Mucosa of gallbladder (tissue), 1 donor: ENCODE measurements around the gene MAST4. TPM values are rescaled to one million over a fixed set of nuclear protein-coding genes. Genes with fewer than 3 reads are reported as not detected.
A peak's percentile ranks its signal among the peaks of the same experiment; 100 is the strongest.
"Not testable (repeated sequence)": the region's sequence is repeated elsewhere in the genome, so short reads cannot be mapped to it uniquely, and the experiment has no call there.

Experiments
- DNase-seq: peaks from one replicate; pipeline ENCODE4 v3.0.0-alpha.2; 2020; ENCODE audit warnings: low spot score
- total RNA-seq: library from RNA; stranded (reverse); gene quantifications from one replicate; pipeline ENCODE4 v1.2.1, GENCODE V29; 2021
- donor health status: DM: no; HTN: no; CAD: no.

MAST4 gene
- total RNA-seq, 1 donor from 2014 or later = 30.5 TPM

DNA sequence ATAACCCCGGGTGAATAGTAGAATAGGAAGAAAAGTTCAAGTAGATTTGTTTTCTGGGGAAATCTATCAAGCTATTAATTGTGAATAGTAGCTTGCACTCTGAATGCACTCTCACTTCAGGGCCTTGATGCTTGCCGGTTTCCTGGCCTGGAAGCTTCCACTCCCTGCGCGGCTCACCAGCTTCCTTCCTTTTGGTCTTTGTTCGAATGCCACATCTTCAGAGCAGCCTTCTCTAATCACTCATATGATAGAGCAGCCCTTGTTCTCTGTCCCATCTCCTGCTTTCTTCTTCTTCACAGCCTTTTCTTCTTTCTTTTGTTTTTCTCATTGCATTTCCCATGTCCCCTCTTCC is 146.7 kb downstream of the MAST4 start:
- no peak for DNase-seq

DNA sequence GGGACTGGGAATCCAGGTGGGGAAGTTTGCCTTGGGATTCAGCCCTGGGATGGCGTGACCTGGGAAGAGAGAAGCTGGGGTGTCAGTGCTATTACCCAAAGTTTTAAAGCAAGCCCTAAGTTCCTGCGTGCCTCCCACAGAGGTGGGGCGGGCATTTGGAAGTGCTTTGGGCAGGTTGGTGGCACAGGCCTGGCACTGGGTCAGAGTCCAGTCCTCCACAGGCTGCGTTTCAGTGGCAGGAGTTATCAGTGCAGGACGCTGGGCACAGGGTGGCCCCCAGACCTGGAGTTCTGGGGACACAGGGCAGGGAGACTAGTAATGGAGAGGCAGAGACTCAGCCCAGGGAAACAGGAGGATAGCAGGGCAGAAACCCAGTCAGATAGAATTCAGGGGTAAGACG is 147.2 kb downstream of the MAST4 start:
- DNase-seq = no peak

DNA sequence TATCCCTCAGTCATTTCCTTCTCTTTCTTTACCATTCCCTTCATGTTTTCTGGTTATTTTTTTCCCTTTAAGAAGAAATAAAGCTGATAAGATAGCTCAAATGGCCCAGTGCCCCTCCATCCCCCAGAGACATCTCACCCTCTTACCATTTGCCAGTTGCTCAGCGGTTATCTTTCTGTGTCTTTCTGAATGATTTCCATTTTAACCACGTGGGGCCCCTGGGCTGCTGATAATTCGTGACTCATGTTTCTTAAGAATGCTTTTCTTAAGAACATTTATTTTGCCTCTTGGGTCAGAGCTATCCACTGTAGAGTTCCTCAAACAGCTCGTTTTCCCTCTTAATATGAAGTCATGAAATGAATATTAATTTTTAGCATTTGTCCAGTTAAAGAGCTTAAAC is 147.8 kb downstream of the MAST4 start:
- peak; percentile 19 for DNase-seq

DNA sequence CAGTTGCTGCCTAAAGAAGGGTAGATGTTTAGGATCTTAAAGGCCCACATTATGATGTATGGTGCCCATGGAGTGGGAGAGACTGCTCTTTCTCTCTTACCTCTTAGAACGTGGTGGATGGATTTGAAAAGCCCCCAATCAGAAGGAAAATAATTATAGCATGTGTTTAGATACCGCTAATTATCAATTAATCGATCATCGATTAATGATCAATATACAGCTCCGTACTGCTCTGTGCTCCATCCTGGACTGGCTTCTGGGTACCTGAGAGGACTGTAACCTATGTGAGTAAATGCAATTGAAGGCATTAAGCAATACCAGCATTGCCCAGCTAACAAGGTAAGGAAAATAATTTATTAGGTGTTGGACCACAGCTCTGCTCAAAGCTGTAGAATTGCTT is 149.1 kb downstream of the MAST4 start:
- no peak for DNase-seq

DNA sequence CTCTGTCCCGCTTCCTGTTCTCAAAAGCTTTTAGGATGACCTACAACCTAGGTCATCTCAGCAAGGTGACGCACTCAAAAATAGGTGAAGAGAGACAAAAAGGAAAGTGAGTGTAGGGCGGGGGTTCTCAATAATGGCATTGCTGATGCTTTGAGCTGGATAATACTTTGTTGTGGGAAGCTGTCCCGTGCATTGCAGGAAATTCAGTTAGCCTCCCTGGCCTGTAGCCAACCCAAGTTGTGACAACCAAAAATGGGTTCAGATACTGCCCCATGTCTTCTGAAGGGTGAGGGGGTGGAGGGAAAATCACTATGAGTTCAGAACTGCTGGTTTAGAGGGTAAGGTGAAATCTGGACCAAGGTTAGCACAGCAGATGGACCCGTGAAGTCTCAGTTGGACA is 151.4 kb downstream of the MAST4 start:
- no peak for DNase-seq

DNA sequence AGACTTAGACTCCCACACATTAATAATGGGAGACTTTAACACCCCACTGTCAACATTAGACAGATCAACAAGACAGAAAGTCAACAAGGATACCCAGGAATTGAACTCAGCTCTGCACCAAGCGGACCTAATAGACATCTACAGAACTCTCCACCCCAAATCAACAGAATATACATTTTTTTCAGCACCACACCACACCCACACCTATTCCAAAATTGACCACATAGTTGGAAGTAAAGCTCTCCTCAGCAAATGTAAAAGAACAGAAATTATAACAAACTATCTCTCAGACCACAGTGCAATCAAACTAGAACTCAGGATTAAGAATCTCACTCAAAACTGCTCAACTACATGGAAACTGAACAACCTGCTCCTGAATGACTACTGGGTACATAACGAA is 156.5 kb downstream of the MAST4 start:
- not testable (repeated sequence) for DNase-seq

DNA sequence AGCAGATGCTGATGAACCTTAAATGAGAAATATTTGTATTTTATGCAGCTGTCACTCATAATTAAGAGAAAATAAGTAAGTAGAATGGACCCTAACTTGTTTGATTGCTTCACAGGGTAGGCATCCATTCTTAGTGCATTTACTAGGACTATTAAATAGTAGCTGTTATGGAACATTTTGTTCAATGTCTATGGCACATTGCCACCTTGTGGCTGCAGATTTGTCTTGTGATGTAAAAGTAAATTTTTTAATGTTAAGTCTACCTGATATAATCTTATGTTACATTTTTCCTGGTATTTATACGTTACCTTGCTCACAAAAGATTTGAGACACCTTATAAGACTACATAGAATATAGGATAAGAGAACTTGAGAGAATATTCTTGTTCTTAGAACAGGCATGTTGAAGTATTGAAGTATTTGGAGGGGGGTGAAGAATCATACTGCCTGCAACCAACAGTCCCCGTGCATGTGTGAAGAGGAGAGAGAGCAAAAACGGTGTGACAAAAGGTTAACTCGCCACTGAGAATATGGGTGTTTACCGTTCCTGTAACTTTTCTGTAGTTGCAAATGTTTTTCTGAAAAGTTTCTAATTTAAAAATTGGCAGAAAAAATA is 161.1 kb downstream of the MAST4 start:
- peak; percentile 48 for DNase-seq

DNA sequence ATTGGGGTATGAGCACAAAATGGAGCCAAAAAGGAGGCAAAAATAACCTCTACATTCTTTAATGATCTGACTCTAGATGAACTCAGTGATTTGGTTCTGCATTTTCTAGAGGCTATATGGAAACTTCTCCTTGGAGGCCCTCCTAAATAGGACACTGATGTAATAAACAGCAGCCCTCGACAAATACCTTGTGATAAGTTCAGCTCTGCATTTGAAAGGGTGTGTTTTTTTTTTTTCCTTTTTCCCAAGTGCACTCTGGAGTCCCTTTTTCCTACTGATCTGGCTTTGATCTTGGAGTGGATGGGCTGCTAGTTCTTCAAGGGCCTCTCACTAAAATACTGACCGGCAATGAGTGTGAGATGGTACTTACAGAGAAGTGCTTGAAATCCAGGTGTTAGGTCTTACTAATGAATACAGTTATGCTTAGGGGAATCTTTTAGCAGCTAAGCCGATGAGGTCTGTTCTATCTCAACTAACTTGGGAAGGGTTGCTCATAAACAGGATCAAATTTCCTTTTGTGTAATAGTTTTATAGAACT is 161.7 kb downstream of the MAST4 start:
- no peak for DNase-seq

DNA sequence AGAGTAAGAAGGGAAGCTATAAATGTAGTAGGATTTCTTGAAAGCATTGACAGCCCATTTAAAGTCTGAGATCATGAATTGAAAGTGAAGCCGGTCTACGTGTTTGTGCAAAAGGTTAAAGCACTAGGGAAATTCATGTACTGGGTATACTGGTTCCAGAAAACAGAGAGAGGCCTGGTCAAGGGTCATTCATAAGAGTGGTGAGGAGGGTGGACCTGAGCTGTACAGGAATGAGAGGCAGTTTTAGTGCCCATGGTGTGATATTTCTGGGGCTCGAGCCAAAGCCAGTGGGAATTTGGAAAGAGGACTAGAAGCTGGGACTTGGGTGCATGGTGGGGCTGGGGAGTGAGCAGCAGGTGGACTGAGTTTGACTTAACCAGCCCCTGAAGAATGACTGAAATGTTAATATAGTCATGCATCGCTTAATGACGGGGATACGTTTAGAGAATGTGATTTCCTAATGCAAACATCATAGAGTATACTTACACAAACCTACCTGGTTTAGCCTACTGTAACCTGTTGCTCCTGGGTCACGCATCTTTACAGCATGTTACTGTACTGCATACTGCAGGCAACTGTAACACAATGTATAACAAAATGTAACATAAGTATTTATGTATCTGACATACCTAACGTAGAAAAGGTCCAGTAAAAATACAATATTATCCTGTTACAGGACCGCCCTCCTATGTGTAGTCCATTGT is 173.0 kb downstream of the MAST4 start:
- no peak for DNase-seq

DNA sequence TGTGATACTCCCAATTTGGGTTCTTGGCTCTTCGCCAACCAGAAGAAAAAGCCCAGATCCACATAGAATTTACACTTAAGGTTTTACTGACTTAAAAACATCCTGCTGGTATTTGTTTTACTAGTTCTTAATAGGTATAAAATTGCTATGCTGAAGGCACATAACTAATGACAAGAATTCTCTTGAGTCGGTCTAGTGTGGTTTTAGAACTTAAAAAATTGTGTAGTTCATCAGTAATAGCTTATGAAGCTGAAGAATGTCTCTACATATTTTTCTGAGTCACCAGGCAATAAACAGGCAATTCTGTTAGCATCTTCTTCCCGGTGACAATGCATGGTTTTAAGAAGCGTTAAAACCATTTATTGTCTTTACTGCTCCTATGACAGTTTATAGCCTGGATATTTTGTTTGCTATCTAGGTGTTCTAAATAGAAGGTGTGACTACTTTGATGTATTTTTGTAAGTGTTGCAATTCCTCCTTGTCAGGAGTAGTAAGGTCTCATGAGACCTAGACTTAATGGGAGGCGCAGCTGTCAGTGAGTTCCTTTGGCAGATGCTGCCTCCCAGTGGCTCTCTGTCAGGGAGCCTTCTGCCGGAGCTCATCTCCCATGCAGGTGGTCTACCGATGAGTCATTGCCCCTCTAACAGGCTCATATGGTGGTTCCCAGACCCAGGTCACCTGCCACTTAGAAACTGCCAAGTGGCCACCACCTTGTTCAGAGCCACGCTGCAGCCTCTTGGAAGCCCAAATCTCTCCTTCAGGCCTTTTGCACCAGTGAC is 173.8 kb downstream of the MAST4 start:
- no peak for DNase-seq

DNA sequence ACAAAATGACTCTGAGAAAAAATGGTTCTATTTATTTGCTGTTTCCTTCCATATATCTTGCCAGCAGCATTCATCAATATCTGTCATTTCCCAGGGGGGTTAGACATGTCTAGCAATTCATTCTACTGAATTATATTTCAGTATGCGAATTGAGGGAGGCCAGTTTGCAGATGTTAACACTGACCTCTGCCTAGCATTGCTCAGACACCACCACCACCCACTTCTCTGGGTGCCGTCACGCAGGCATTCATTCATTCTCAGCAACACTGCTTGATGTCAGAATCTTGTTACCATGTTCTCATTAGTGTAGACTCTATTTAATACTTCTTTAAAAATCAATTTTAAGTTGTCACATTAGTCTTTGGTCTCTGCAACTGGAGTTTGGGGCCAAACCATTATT is 181.7 kb downstream of the MAST4 start:
- no peak for DNase-seq

DNA sequence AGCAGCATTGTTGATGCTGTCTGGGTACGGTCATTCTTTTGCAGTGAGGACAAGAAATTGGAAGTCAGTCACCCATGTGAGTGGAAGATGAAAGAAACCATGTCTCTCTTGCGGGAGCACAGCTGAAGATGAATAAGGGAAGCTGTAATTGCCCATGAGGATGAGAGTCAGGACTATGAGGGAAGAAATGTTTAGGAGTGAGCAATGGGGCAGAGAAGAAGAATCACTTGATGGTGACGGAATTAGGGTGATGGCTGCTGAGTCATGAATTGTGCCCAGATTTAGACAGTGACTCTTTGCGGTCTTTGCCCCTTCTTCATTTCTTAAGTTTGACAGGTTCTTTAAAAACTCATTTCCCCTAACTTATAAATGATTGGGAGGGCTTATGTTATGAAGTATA is 183.3 kb downstream of the MAST4 start:
- no peak for DNase-seq

DNA sequence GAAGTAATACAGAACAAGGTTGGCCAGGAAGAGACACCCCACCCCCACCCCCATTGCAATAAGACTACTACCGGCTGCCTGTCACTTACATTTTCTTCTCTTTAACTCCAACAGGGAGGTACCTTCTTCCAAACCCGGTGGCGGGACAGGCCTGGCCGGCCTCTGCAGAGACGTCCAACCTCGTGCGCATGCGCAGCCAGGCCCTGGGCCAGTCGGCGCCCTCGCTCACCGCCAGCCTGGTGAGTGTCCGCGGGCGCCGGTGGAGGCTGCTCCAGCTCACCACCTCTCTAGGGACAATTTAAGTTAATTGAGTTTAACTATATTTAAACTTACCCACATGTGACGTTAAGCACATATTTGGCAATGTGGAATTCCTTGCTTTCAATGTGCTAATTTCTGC is 192.4 kb downstream of the MAST4 start:
- no peak for DNase-seq

DNA sequence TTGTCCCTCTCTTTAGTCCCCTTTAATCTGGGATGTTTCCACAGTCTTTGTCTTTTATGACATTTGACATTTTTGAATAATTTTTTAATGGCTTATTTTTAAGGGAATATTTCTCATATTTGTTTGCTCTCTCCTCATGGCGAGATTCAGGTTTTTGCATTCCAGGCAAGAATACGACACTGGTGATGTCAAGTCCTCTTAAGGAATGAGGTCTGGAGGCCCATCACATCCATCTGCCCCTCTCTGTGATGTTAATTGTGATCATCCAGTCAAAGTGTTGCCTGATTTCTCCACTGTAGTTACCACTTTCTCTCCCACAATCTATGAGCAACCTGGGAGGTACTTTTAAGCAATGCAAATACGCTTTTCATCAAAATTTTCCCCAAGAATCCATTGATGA is 193.2 kb downstream of the MAST4 start:
- no peak for DNase-seq

DNA sequence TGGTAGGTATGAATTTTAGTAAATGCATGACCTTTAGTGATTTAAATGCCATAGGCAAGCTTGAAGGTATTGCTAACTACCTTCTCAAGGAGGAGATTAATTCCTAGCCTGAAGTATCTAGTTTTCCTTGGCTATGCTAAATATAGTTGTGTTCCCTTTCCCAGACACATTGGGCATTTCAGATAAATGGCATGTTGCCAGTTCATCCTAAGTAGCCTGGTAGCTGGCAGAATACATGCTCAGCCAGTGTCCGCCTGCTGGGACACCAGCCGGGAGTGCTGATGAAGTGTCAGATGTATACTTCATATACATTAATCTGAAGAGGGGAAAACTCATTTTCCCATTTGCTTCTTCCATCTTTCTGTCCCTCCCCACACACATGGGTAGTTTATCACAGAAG is 196.9 kb downstream of the MAST4 start:
- DNase-seq = no peak

DNA sequence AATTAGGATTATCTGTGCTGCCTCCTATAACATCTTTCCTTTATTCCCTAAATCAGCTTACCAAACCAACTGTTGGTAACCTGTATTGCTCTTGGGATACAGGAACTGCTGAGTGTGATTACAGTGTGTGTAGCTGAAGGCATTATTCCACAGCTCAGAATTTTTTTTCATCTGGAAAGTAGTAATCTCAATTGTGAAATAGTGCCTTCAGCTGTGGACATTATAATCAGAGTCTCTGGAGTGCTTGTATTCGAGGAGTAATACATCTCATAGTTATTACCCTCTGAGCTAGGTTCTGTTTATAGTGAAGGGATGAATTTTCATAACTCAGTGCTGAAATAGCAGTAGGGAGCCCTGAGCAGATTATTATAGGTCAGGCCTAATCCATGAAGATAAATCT is 199.5 kb downstream of the MAST4 start:
- no peak for DNase-seq

DNA sequence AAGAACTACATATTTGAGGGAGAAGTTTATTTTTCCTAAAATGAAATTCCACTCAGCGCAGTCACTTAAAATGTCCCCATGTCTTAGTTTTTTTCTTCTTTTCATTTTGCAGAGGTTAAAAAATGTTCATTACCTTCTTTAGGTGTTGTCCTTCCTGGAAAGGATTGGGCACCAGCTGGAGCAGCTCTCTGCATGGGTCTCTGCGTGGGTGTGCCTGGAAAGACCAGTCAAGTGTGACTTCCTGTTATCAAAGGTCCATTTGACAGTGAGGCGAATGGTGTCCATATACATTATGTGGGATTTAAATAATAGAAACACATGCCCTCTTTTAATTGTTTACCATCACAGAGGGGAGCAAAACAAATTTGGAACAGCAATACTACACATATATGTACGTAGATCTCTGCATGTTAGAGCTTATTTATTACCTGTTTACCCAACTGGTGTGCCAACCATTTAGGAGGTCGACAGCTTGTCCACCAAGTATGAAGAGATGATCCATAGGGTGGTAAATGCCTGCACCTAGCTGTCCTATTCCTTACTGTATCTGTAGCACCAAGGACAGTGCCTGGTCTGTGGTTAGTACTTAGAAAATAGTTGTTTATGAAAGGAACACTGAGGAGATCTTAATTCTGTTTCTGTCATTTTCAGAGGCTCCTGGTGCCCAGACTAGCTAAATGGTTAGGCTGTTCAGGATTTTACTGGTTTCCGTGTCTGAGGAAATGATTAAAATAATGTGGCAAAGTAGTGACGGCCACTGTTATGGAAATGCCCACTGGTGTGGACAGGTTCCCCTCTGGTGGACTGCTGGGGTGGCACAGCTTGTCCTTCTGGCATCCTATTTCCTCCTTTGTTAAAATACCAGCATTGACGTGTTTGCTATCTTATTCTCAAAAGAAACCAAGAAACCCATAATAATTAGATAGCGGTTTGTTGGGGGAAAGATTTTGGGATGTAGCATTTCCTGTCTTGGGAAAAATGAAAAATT is 200.4 kb downstream of the MAST4 start:
- no peak for DNase-seq

DNA sequence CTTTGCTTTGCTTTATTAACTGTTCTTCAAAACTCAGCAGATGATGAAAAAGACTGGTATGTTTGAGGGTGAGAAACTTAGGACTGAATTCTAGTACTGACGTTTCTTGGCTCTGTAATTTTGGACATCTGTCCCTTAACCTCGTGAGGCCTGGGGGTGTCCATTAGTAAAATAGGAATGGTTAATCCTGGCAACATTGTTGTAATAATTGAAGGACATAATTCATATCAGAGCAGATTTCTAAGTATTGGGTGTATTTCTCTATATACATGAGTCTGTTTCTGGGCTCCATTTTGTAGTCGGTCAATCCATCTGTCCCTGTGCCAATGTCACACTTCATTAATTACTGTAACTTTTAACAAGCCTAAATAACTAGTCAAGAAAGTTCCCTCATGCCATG is 206.7 kb downstream of the MAST4 start:
- no peak for DNase-seq

DNA sequence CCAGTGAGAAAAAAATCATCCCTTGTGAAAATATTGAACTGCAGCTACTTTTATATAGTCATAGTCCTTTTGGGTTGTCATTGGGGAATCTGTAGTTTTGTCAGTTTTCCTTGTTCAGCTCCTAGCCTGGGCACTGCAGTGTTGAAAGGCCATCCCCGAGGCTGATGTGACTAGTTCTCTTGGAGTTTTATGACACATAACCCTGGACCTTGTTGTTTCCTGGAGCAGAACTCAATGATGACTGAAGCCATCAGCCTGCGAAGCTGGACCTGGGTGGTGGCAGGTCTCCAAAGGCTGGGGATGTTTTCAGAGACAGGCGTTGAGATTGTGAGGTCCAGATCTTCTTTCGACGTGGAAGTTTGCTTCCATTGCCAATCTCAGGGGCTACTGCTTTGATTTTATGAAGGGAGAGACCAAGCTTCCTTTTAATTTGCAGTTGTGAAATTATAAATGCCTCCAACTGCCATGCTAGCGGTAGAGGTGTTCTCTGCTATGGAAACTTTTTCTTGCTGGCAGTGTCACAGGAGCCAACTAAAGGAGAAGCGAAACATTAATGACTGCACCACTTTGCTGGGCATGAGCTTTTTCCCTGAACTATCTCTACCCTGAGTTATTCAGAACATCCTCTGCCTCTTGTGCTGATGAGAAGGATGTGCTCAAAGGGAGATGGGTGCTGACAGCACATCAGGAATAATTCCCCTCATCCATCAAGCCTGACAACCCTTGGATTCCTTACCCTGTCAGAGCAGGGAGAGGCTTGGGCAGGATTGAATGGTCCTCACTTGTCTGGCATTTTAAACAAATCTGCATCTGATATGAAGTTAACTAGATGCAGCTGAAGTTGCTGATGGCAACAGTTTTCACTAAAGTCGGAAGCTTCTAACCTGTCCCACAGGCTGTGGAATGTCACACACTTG is 209.6 kb downstream of the MAST4 start:
- no peak for DNase-seq

DNA sequence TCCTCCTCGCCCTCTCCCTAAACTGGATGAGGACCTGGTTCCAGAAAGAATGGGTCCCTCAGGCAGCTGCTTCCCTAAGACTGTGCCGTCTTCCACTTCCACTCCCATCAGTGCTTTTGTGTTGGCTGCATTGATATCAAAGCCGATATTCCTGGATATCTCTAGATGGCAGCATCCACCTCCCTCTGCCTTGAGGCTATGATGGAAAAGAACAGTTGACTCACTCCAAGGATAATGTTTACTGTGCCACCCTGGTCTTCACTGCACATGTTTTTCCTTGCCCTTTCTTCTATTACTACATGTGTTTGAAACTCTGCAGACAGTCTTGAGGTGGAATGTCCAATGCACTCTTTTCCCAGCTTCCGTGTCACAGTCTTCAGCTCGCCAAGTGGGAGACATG is 211.6 kb downstream of the MAST4 start:
- DNase-seq = peak; percentile 46

DNA sequence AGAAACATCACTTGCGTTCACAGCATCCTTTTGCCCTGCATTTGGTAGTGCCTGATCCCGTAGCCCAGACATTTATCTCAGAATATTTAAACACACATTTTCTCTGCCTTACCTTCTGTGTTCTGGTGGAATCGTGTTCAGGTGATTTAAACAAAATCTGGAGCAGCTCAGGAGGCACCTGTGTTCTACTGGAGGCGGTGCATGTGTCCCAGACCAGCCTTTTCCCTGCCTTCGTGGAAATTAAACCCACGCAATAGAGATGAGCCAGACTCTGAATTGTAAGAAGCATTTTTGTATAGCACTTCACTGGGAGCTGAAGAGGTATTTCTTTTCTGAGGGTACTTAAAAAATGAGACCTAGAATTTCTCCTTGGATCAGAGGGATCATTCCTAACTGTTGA is 212.5 kb downstream of the MAST4 start:
- no peak for DNase-seq
